ENCODE results near the gene MPPED1.

The MPPED1 gene

DNA sequence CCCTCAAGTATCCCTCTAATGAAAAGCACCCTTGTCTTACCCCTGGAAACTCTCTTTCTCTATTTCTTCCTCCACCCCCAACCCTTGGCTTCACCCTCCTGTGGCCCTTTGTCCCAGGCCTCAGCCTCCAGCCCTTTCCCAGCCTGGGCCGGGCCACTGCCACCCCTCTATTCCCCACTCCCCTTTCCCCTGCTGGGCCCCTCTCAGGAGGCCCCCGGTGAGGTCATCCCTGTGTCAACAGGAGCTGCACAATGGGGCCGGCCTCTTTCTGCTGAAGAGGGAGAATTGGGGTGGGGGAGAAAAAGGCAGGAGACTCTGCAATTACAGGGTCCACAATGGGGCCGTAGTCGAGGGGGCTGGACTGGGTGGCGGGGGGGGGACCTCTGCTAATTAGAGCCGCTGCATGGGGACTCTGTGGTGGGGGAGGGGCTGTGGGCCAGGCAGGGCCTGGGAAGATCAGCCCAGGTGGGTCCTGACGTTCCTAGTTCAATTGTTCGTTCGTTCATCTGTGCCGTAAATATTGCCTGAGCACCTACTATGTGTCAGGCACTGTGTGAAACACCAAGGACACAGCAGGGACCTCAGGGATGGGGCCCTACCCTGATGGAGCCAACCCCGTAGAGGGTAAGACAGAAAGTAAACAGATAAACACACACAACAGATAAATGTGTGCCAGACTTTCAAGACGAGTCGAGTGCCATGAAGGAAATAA is 18.5 kb upstream of the MPPED1 start:
- no peak for DNase-seq

DNA sequence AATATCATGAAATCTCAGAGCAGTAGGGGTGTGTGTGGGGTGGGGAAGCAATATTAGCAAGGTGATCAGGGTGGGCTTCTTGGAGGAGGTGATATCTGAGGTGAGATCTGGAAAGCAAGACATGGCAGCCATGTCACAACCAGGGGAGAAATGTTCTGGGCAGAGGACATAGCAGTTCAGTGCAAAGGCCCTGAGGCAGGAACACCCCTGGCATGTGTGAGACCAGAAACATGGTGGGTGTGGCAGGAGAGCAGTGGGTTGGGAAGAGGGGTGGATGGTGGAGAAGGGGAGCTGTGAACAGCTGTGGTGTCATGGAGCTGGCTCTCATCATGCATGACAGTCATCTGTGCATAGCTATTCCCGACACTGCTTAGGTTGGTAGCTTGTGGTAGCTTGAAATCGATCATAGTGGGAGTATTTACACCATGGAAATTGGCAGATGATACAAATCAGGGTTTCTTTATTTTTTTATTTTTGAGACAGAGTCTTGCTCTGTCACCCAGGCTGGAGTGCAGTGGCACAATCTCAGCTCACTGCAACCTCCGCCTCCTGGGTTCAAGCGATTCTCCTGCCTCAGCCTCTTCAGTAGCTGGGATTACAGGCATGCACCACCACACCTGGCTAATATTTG is 17.9 kb upstream of the MPPED1 start:
- no peak for DNase-seq

DNA sequence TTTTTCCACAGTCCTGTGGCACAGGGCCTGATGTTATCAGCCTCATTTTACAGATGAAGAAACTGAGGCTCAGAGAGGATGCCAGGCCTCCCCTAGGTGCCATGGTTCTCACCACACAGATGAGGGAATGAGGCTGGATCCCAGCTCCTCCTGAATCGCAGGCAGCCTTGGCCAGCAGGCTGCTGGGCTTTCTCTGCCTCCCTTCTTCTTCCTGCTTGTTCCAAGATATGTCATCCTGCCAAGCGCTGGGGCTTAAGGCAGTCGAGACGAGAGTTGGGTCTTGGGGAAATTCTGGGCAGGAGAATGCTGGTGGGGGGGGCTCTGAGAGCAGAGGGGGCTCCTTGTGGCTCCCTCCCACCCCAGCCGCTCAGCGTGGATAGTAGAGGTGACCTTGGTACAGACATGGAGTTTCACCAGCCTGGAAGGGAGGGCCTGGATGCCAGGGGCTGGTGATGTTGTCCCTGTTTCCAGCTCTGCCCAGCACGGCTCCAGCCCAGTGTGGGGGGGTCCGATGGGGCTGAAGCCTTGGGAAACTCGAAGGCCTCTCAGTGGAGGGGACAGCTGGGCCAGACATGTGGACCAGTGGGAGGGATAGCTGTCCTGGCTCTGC is 16.6 kb upstream of the MPPED1 start:
- DNase-seq, result no peak

DNA sequence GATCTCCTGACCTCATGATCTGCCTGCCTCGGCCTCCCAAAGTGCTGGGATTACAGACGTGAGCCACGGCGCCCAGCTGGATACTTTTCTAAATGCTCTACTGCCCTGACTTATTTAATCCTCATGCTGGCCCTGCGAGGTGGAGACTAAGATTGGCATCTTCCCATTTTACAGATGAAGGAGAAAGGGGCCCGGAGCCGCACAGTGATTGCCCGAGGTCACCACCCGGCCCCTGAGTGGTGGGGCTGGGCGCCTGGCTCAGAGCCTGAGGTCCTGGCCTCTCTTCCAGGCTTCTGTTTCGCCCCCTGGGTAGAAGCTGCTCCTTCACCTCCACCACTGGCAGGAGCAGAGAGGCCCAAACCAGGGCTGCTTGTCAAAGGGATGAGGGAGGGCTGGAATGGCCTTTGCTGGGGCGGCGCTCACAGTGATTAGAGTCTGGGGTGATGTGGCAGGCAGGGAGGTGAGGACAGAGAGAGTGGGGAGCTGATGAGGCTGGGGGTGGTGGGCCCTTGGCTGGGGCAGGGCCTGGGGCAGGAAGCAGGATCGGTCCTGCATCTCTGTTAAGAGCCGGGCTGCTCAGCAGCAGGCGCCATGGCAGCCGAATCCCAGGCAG is 15.4 kb upstream of the MPPED1 start:
- DNase-seq, result no peak

DNA sequence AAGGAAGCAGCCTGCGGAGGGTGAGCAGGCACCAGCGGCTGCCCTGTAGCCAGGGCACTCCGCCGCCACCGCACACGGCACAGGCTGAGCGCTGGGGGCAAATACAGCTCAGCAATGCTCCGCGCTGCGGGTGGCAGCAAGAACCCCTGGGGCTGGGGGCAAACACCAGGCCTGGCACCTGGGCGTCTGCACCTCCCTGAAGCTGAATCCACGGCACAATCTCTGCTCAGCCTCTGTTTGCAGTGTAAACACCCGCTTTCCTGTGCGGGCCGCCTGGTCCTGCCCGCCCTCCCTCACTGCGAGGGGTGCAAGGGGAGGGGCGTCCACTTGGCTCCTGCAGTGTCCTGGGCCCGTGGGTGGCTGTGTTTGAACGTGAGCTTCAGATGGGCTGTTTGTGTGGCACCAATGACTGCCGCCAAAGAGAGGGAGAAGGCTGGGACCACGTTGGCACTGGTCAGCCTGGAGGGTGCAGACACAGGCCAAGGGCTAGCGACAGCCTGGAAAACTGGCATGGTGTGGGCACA is 14.8 kb upstream of the MPPED1 start:
- DNase-seq, result no peak

DNA sequence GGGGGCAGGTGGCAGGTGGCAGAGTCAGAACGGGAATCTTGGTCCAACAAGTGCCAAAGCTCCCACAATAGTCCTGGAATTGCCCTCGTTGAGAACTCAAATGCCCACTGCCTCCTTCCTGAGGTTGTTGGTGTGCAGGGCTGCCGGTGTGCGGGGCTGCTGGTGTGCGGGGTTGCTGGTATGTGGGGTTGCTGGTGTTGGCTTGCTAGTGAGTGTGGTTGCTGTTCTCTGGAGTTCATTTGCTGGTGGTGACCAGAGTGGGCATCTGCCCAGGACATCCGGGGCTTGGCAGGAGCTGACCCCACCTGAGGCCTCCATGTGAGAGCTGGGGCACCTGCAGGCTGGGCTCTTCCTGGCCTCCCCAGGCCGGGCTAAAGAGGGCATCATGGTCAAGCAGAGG is 14.0 kb upstream of the MPPED1 start:
- no peak for DNase-seq

DNA sequence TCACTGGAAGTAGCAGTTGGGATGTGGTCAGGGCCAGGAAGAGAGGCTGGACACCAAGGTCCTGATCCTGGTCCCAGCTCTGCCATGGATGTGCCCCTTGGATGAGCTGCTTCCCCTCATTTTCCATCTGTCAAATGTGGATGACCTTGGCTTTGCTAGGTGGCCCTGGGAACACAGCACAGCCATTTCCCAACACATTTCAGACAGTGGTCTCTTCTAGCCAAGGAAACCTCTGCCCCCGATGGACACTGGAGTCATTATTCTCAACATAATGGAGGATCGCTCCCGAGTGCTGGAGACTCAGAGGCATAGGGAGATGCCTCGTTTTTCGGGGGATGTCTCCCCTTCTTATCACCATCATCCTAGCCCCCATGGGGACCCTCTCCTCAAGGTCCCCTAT is 13.6 kb upstream of the MPPED1 start:
- DNase-seq, result no peak

DNA sequence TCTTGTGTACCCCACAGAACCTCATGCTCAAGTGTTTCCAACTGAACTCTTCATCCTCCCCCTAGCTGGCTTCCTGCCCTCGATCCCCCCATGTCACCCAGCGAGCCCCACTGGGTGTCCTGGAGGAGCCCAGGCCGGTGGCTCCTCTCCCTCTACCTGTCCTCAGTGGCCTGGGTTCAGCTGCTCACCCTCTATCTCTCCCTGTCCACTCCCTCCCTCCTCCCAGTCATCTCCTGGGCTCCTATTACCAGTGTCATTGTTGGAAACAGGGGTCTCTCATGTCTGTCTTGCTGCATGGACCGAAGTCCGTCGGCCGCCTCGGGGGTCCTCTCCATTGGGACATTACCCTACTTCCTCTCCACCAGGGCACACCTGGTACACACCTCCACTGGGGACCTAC is 12.9 kb upstream of the MPPED1 start:
- no peak for DNase-seq

DNA sequence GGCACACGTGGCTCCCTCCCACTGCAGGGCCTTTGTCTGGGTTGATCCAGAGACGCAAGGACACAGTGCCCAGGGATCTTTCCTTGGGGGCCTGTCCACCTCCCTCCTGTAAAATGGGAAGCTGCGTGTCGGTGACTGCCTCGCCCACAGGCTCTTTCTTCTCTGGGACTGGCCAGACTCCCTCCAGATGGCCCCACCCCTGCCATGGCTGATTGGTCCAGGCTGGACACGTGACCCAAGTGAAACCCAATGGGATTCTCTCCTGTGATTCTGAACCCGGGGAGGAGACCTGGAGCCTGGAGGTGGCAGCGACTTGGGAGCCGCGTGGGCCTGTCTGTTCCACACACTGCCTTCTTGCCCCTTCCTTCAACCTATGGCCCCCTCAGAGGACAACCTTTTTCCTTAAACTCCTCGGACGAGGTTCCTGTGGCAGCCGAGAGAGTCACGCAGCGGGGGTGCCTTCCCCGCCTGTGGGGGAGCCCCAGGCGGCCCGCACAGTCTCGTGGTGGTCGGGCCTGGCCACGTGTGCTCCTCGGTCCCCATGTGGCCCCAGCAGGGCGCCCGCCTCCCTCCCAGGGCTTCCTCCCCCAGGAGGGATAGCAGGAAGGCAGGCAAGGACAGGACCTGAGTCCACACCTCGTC is 12.4 kb upstream of the MPPED1 start:
- DNase-seq, result no peak

DNA sequence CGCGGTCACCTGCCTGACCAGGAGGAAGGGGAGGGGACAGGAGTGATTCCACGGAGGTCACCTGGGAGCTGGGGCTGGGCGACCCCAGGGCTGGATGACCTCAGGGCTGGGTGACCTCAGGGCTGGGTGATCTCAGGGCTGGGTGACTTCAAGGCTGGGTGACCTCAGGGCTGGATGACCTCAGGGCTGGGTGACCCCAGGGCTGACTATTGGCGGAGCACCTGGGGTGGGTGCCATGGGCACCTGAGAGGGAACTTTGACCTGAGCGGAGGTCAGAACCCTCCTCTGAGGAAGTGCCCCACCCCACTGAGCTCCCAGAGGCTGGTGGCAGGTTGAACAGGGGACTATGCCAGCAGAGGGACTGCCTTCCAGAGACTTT is 11.8 kb upstream of the MPPED1 start:
- no peak for DNase-seq

DNA sequence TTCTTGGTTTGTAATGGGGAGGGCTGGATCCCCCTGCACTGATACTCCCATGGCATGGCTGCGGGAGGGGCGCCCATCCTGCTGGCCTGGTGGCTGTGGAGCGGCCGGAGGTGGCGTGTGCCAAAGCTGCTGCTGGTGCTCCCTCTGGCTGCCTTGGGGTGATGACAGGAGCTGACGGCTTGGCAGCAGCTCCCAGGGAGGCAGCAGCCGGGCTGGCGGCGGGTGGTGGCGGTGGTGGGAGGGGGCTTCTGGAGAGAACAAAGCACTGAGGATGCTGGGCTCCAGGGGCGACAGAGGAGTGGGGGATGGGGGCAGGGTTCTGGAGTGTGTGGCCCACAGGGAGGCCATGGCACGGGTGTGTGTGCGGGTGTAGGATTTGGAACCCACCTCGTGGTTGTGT is 11.4 kb upstream of the MPPED1 start:
- no peak for DNase-seq

DNA sequence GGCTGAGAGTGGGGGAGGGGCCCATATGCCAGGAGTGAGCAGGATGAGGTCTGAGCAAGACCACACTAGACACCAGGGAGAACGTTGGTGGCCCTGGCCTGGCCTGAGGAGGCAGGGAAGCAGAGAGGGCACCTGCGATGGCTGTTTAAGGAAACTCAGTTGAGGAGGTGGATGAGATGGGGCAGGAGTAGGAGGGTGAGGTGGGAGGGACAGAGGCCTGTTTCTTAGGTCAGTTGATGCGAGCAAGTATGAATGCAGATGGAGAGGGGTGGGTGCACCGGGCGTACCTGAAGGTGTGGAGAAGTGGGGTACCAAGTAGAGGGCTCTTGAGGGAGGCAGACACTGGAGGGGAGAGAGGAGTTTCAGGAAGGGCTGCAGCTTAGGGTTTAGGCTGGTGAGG is 10.6 kb upstream of the MPPED1 start:
- DNase-seq, result no peak

DNA sequence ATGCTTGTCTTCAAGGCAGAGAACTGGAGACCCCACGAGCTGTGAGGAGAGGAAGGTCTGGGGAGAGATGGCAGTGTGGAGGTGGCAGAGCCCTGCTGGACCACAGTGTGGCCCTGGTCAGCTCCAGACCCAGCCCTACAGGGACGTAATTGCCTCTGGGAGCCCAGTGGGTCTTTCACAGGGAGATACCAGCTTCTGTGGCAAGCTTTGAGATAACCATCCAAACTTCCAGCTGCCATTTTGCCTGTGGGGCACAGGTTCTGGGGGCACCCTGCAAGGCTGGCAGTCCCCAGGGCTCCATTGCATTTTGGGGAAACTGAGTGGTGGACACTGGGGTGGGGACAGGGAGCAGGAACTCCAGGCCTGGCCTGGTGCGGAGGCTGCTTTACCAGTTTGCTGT is 10.2 kb upstream of the MPPED1 start:
- DNase-seq, result no peak

DNA sequence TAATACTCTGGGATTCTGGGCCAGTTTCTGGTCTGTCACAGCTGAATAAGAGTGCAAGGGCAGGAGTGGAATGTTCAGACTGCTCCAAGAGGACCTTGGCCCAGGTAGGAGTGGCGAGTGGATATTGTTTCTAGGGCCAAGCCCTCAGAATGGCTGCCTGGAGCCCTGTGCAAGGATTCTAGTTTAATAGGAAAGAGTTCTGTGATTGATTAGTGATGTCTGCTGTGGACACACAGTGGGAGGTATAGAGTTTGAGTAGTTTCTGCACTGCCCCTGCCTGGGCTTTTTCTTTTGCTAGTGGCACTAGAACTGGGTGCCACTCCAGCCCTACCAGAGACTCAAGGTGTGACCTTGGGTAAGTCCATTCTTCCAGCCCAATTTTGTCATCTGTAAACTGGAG is 9.7 kb upstream of the MPPED1 start:
- DNase-seq, result no peak

DNA sequence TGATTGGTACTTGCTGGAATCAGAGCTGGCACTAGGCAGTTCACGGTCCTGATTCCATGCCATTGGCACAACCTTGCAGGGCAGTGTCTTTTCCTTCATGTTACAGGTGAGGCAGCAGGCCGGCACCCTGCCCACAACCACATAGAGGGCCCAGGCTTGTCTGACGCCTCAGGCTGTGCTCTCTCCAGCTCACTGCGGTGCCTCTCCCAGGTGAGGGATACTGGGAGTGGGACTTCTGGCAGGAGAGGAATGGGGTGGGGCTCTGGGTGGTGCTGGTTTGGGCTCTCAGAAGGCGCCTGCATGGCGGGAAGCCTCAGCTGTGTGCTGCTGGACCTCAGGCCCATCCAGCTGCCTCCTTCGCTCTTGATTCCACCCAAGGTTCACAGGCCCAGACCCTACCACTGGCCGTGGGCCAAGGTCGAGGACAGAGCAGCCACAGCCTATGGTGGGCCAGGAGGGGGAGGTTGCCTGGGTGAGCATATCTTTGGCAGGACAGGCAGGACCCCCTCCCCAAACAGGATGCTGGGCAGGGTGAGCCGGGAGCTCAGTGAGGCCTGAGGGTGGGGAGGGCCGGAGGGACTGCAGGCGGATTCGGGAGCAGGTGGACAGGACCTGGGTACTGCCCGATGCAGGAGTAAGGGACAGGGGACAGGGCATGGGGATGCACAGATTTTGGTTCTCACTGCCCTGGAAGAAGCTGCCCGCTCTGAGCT is 7.0 kb upstream of the MPPED1 start:
- peak; percentile 82 for DNase-seq

DNA sequence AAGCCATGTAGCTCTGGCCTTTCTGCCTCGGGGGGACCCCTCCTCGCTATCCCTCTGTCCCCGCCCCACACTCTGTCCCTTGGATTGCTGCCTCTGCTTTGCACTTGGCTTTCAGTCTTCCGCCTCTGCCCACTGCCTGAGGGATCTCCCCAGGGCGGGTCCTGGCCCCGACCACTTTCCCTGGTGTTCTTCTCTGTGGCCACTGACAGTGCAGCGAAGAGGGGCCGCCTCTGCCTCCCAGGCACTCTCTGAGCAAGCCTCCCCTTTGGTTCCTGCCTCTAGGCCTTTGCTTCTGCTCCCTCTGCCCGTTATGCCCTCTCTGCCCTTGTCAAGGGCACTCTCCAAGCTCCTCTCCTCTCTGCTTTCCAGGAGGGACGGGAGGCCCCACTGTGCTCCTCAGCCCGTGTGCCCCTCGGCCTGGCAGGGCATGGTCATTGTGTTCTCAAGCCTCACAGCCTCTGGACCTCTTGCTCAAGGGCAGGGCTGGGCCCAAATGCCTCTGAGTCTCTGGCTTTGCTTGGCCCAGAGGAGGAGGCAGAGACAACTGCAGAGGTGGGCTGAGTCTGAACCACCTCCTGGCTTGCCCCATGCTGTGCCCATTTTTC is 5.5 kb upstream of the MPPED1 start:
- no peak for DNase-seq

DNA sequence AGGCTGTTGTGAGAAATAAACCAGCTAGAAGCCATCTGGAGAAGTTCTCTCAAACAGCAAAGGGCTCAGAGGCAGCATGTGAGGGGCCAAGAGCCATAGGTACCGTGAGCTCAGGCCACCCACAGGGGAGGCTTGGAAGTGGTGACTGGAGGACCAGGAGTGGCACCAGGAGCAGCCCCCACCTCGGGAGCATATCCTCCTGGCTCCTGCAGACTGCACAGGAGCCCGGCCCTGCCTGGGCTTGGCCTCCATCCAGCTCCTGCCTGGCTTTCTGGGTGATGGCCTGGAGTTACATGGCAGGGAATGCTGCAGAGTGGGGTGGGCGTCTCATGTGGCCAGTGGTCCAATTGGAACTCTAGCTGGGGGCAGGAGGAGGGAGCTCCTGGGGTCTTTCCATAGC is 4.2 kb upstream of the MPPED1 start:
- DNase-seq, result no peak

DNA sequence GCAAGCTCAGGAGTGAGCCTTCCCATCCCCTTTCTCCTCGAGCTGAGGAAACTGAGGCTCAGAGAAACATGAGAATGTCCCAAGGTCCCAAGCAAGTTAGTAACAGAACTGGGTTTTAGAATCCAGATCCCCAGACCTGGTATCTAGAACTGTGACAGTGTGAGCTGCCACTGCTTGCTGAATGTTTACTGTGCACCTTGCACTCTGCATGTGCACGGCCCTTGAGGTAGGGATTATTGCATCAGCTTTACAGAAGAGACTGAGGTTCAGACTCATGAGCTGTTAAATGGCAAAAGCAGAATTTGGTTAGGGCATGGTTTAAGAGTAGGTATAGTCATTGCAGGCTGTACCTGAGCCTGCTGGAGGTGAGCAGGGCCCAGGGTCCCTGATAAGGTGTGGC is 3.8 kb upstream of the MPPED1 start:
- DNase-seq, result no peak

DNA sequence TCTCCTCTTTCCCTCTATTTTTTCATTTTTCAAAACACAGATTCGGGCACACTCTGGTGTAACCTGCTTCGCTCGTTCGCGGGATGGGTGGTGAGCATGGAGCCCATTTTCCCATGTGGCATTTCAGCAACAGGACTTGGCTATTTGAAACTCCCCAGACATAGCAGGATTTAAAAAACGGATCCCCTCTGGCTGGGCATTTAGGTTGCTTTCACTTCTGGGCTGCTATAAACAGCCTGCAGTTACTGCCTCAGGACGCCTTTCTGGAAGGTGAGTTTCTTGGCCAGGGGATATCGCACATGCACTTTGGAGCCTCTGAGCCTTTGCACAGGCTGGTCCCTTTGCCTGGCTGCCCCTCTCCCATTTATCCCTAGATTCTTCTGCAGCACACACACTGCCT is 2.8 kb upstream of the MPPED1 start:
- no peak for DNase-seq

DNA sequence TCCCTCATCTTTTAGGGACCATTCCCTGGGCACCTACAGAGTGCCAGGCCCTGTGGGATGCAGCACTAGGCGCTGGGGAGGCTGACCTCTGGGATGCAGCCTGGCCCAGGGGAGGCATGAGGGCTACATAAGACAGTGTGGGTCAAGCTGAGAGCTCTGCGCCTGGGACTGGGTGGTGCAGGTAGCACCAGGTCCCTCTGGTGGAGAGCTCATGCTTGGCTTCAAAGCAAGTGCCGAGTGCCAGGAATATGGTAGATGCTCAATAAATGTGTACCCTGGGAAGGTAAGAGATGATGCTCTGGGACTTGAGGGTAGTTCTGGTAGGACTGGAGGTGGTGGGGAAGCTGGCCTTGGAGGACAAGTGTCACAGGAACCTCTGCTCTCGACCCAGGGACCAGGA is 2.0 kb upstream of the MPPED1 start:
- no peak for DNase-seq

DNA sequence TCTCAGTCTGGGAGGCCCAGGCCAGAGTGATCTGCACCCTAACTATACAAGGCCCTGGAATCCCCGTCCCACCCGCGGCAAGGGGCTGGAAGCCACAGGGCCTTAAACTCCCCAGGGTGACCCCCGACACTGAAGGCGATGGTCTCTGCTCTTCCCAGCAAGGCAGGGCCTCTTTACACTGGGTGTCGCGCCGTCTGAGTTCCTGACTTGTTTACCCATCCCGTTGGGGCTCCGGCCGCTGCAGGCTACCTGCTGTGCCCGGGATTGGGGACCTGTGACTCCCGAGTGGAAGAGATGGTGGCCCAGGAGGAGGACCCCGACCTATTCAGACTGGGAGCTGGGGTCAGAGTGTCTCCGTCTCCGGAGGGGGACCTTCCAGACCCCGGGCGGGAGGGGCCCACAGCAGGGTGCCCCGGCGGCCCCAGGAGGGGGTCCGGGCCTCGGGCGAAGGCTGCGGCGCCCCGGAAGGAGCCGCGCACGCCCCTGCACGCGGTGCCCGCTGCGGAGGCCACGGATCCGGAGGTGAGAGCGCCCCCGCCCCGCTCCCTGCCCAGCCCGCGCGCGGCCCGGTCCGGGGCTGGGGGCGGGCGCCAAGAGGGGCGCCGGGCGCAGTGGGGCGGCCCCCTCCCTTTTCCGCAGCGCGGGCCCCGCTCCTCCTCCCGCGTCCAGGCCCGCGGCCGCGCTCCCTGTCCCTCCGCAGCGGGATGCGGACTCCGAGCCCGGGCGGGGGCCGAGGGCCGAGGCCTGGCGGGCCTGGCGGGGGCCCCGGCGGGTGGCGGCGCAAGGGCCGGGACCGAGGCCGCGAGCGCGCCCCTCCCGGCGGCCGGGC is 560 bp upstream of the MPPED1 start:
- no peak for DNase-seq
